ENCODE results near the gene OR2T34.
"Not testable (repeated sequence)": the region's sequence is repeated elsewhere in the genome, so short reads cannot be mapped to it uniquely, and the experiment has no call there.

Gene OR2T34

GRCh38 chr1:248572049-248572448, 2.5 kb downstream of the OR2T34 start:
- H3K79me1 ChIP-seq (ENCODE audit: low read length); H4K8ac ChIP-seq (ENCODE audit: low read depth, low read length); H3K4me3 ChIP-seq (ENCODE audit: low read length); H3K18ac ChIP-seq (ENCODE audit: low read length); H3K27ac ChIP-seq (ENCODE audit: low read depth, low read length); H3K27me3 ChIP-seq (ENCODE audit: insufficient read depth, low read length, poor library complexity); H3K79me2 ChIP-seq (ENCODE audit: control insufficient read depth, insufficient read depth, low read length); DNase-seq; H3K4me1 ChIP-seq (ENCODE audit: control insufficient read depth, low read depth, low read length); H2AK5ac ChIP-seq (ENCODE audit: low read length); H3K36me3 ChIP-seq (ENCODE audit: control insufficient read depth, insufficient read depth, low read length); H4K5ac ChIP-seq (ENCODE audit: low read length); H3K4me2 ChIP-seq (ENCODE audit: low read length); H2BK120ac ChIP-seq (ENCODE audit: low read depth, low read length); H3K9ac ChIP-seq (ENCODE audit: low read length); H3K56ac ChIP-seq (ENCODE audit: low read length); H3K4ac ChIP-seq (ENCODE audit: low read depth, low read length); H2BK15ac ChIP-seq (replicated peaks; ENCODE audit: low read depth); H2BK5ac ChIP-seq (ENCODE audit: low read length); H3K23ac ChIP-seq (ENCODE audit: low read length): not testable (repeated sequence)
- no CpG with 5 or more reads among the region's 1 CpG for WGBS (ENCODE audit: extremely low coverage, insufficient coverage, low lambda C conversion rate)

- not testable (repeated sequence) for H3K27me3 ChIP-seq (ENCODE audit: insufficient read depth, low read length, poor library complexity); H2AK5ac ChIP-seq (ENCODE audit: low read length); H3K79me2 ChIP-seq (ENCODE audit: control insufficient read depth, insufficient read depth, low read length); H3K56ac ChIP-seq (ENCODE audit: low read length); H3K27ac ChIP-seq (ENCODE audit: low read depth, low read length); H3K23ac ChIP-seq (ENCODE audit: low read length); H3K4me3 ChIP-seq (ENCODE audit: low read length); H2BK15ac ChIP-seq (replicated peaks; ENCODE audit: low read depth); H4K5ac ChIP-seq (ENCODE audit: low read length); H3K79me1 ChIP-seq (ENCODE audit: low read length); H2BK5ac ChIP-seq (ENCODE audit: low read length); H2BK120ac ChIP-seq (ENCODE audit: low read depth, low read length); H3K9ac ChIP-seq (ENCODE audit: low read length); H4K8ac ChIP-seq (ENCODE audit: low read depth, low read length); DNase-seq; H3K4me1 ChIP-seq (ENCODE audit: control insufficient read depth, low read depth, low read length); H3K36me3 ChIP-seq (ENCODE audit: control insufficient read depth, insufficient read depth, low read length); H3K4me2 ChIP-seq (ENCODE audit: low read length); H3K4ac ChIP-seq (ENCODE audit: low read depth, low read length); H3K18ac ChIP-seq (ENCODE audit: low read length)
- no CpG with 5 or more reads among the region's 3 CpGs for WGBS (ENCODE audit: extremely low coverage, insufficient coverage, low lambda C conversion rate)
Measured at GRCh38 chr1:248570811-248571210, 3.7 kb downstream of the OR2T34 start.

- WGBS (ENCODE audit: extremely low coverage, insufficient coverage, low lambda C conversion rate) = no CpG with 5 or more reads among the region's 2 CpGs
- not testable (repeated sequence) for H3K56ac ChIP-seq (ENCODE audit: low read length); DNase-seq
Measured at GRCh38 chr1:248569049-248569448, 5.5 kb downstream of the OR2T34 start.

GRCh38 chr1:248565530-248566373, 8.8 kb downstream of the OR2T34 start:
- not testable (repeated sequence) for H3K4ac ChIP-seq (ENCODE audit: low read depth, low read length); H3K27ac ChIP-seq (ENCODE audit: low read depth, low read length); H3K79me1 ChIP-seq (ENCODE audit: low read length); H3K18ac ChIP-seq (ENCODE audit: low read length); H3K27me3 ChIP-seq (ENCODE audit: insufficient read depth, low read length, poor library complexity); H3K4me2 ChIP-seq (ENCODE audit: low read length); H3K4me3 ChIP-seq (ENCODE audit: low read length); H2AK5ac ChIP-seq (ENCODE audit: low read length); H3K23ac ChIP-seq (ENCODE audit: low read length); H3K79me2 ChIP-seq (ENCODE audit: control insufficient read depth, insufficient read depth, low read length); H4K8ac ChIP-seq (ENCODE audit: low read depth, low read length); H2BK15ac ChIP-seq (replicated peaks; ENCODE audit: low read depth); DNase-seq; H2BK5ac ChIP-seq (ENCODE audit: low read length); H3K36me3 ChIP-seq (ENCODE audit: control insufficient read depth, insufficient read depth, low read length); H2BK120ac ChIP-seq (ENCODE audit: low read depth, low read length); H4K5ac ChIP-seq (ENCODE audit: low read length); H3K56ac ChIP-seq (ENCODE audit: low read length); H3K9ac ChIP-seq (ENCODE audit: low read length); H3K4me1 ChIP-seq (ENCODE audit: control insufficient read depth, low read depth, low read length)
- WGBS (ENCODE audit: extremely low coverage, insufficient coverage, low lambda C conversion rate) = no CpG with 5 or more reads among the region's 11 CpGs

More at GRCh38 chr1:248569049-248569448, 5.5 kb downstream of the OR2T34 start:
- H3K4me1 ChIP-seq (ENCODE audit: control insufficient read depth, low read depth, low read length); H3K23ac ChIP-seq (ENCODE audit: low read length); H3K79me1 ChIP-seq (ENCODE audit: low read length); H3K27ac ChIP-seq (ENCODE audit: low read depth, low read length); H3K36me3 ChIP-seq (ENCODE audit: control insufficient read depth, insufficient read depth, low read length); H3K18ac ChIP-seq (ENCODE audit: low read length); H4K8ac ChIP-seq (ENCODE audit: low read depth, low read length); H3K27me3 ChIP-seq (ENCODE audit: insufficient read depth, low read length, poor library complexity); H4K5ac ChIP-seq (ENCODE audit: low read length); H2BK120ac ChIP-seq (ENCODE audit: low read depth, low read length); H2BK15ac ChIP-seq (replicated peaks; ENCODE audit: low read depth); H3K79me2 ChIP-seq (ENCODE audit: control insufficient read depth, insufficient read depth, low read length); H3K4ac ChIP-seq (ENCODE audit: low read depth, low read length); H2BK5ac ChIP-seq (ENCODE audit: low read length); H3K9ac ChIP-seq (ENCODE audit: low read length); H3K4me2 ChIP-seq (ENCODE audit: low read length); H2AK5ac ChIP-seq (ENCODE audit: low read length); H3K4me3 ChIP-seq (ENCODE audit: low read length): not testable (repeated sequence)

GRCh38 chr1:248562672-248563071, 11.9 kb downstream of the OR2T34 start, which contains the start of gene OR2T29:
OR2T29 (minus strand) TSS chr1:248562772; CDS start chr1:248559491, 3,281 bp downstream.
- not testable (repeated sequence) for H2BK15ac ChIP-seq (replicated peaks; ENCODE audit: low read depth); DNase-seq; H3K27ac ChIP-seq (ENCODE audit: low read depth, low read length); H3K79me1 ChIP-seq (ENCODE audit: low read length); H3K4me2 ChIP-seq (ENCODE audit: low read length); H3K79me2 ChIP-seq (ENCODE audit: control insufficient read depth, insufficient read depth, low read length); H2BK120ac ChIP-seq (ENCODE audit: low read depth, low read length); H2BK5ac ChIP-seq (ENCODE audit: low read length); H3K23ac ChIP-seq (ENCODE audit: low read length); H3K4me3 ChIP-seq (ENCODE audit: low read length); H2AK5ac ChIP-seq (ENCODE audit: low read length); H4K5ac ChIP-seq (ENCODE audit: low read length); H4K8ac ChIP-seq (ENCODE audit: low read depth, low read length); H3K56ac ChIP-seq (ENCODE audit: low read length); H3K4me1 ChIP-seq (ENCODE audit: control insufficient read depth, low read depth, low read length); H3K18ac ChIP-seq (ENCODE audit: low read length); H3K9ac ChIP-seq (ENCODE audit: low read length); H3K36me3 ChIP-seq (ENCODE audit: control insufficient read depth, insufficient read depth, low read length); H3K27me3 ChIP-seq (ENCODE audit: insufficient read depth, low read length, poor library complexity); H3K4ac ChIP-seq (ENCODE audit: low read depth, low read length)
- no CpG with 5 or more reads among the region's 3 CpGs for WGBS (ENCODE audit: extremely low coverage, insufficient coverage, low lambda C conversion rate)

GRCh38 chr1:248551027-248551426, 23.5 kb downstream of the OR2T34 start:
- H3K23ac ChIP-seq (ENCODE audit: low read length); H2AK5ac ChIP-seq (ENCODE audit: low read length); H3K79me1 ChIP-seq (ENCODE audit: low read length); H4K5ac ChIP-seq (ENCODE audit: low read length); H3K9ac ChIP-seq (ENCODE audit: low read length); H2BK5ac ChIP-seq (ENCODE audit: low read length); H3K4me1 ChIP-seq (ENCODE audit: control insufficient read depth, low read depth, low read length); DNase-seq; H3K36me3 ChIP-seq (ENCODE audit: control insufficient read depth, insufficient read depth, low read length); H3K4ac ChIP-seq (ENCODE audit: low read depth, low read length); H2BK120ac ChIP-seq (ENCODE audit: low read depth, low read length); H3K27ac ChIP-seq (ENCODE audit: low read depth, low read length); H3K56ac ChIP-seq (ENCODE audit: low read length); H2BK15ac ChIP-seq (replicated peaks; ENCODE audit: low read depth); H4K8ac ChIP-seq (ENCODE audit: low read depth, low read length); H3K18ac ChIP-seq (ENCODE audit: low read length); H3K79me2 ChIP-seq (ENCODE audit: control insufficient read depth, insufficient read depth, low read length); H3K4me3 ChIP-seq (ENCODE audit: low read length); H3K4me2 ChIP-seq (ENCODE audit: low read length); H3K27me3 ChIP-seq (ENCODE audit: insufficient read depth, low read length, poor library complexity): not testable (repeated sequence)
- no CpG with 5 or more reads among the region's 6 CpGs for WGBS (ENCODE audit: extremely low coverage, insufficient coverage, low lambda C conversion rate)
